ENCODE measurements around the gene TAF6. TPM values are rescaled to one million over a fixed set of nuclear protein-coding genes. Genes with fewer than 3 reads are reported as not detected.
A peak's percentile ranks its signal among the peaks of the same experiment; 100 is the strongest.
"Not testable (repeated sequence)": the region's sequence is repeated elsewhere in the genome, so short reads cannot be mapped to it uniquely, and the experiment has no call there.

Gene TAF6
- total RNA-seq, 1 experiment from 2014 or later, result 41.0 TPM

- DNase-seq (ENCODE audit: extremely low read depth, low read depth), result no peak
Measured at GRCh38 chr7:100152937-100153666, 33.9 kb upstream of the TAF6 start.

GRCh38 chr7:100152404-100152803 is 33.2 kb upstream of the TAF6 start:
- DNase-seq (ENCODE audit: extremely low read depth, low read depth), result no peak

- DNase-seq (ENCODE audit: extremely low read depth, low read depth), result peak; percentile 99
Measured at GRCh38 chr7:100148559-100149328, 29.6 kb upstream of the TAF6 start, which contains the start of gene LAMTOR4. Gene LAMTOR4, plus strand, starts transcription at chr7:100148918. Its CDS starts 55 bp downstream, at chr7:100148973.

GRCh38 chr7:100148225-100148558 is 29.0 kb upstream of the TAF6 start:
- no peak for DNase-seq (ENCODE audit: extremely low read depth, low read depth)

GRCh38 chr7:100147278-100147677 is 28.1 kb upstream of the TAF6 start:
- DNase-seq (ENCODE audit: extremely low read depth, low read depth), result no peak

- not testable (repeated sequence) for DNase-seq (ENCODE audit: extremely low read depth, low read depth)
Measured at GRCh38 chr7:100146350-100146749, 27.2 kb upstream of the TAF6 start.

GRCh38 chr7:100142461-100142860 is 23.3 kb upstream of the TAF6 start:
- no peak for DNase-seq (ENCODE audit: extremely low read depth, low read depth)

GRCh38 chr7:100141555-100141949 is 22.4 kb upstream of the TAF6 start:
- no peak for DNase-seq (ENCODE audit: extremely low read depth, low read depth)

GRCh38 chr7:100137851-100138760 is 18.9 kb upstream of the TAF6 start:
- DNase-seq (ENCODE audit: extremely low read depth, low read depth), result no peak

GRCh38 chr7:100132697-100133151 is 13.6 kb upstream of the TAF6 start:
- DNase-seq (ENCODE audit: extremely low read depth, low read depth), result peak; percentile 72

GRCh38 chr7:100132126-100132525 is 13.0 kb upstream of the TAF6 start:
- DNase-seq (ENCODE audit: extremely low read depth, low read depth), result no peak

- DNase-seq (ENCODE audit: extremely low read depth, low read depth), result peak; percentile 60
Measured at GRCh38 chr7:100130608-100131453, 11.7 kb upstream of the TAF6 start.

GRCh38 chr7:100130220-100130607 is 11.1 kb upstream of the TAF6 start:
- not testable (repeated sequence) for DNase-seq (ENCODE audit: extremely low read depth, low read depth)

GRCh38 chr7:100128637-100128963 is 9.4 kb upstream of the TAF6 start:
- no peak for DNase-seq (ENCODE audit: extremely low read depth, low read depth)

- no peak for DNase-seq (ENCODE audit: extremely low read depth, low read depth)
Measured at GRCh38 chr7:100127866-100128636, 8.9 kb upstream of the TAF6 start.

GRCh38 chr7:100126931-100127865 is 8.0 kb upstream of the TAF6 start, which contains the start of gene MBLAC1:
Gene MBLAC1, plus strand, starts transcription at chr7:100126967. Its CDS starts 429 bp downstream, at chr7:100127396.
- DNase-seq (ENCODE audit: extremely low read depth, low read depth), result peak; percentile 84

GRCh38 chr7:100126239-100126930 is 7.2 kb upstream of the TAF6 start:
- no peak for DNase-seq (ENCODE audit: extremely low read depth, low read depth)

Measured in NCI-H460 (cell line).